Vagina (tissue), 2 donors: Measurements from ENCODE around the gene ZNF688.
"Not testable (repeated sequence)": the region's sequence is repeated elsewhere in the genome, so short reads cannot be mapped to it uniquely, and the experiment has no call there.

Source experiments
- POLR2A ChIP-seq, 2 donors: fragments of 450-650 bp; IDR thresholded peaks; one replicate each; pipeline ENCODE4 v1.6.1; 2017; ENCODE audit warnings: antibody characterized with exemption in 2 of 2, mild to moderate bottlenecking in 2 of 2, moderate library complexity in 2 of 2
- TF ChIP-seq, protein P1 (sequence below), 3 experiments: fragments of 450-650 bp in 2 of 3; fragments of 200-600 bp in 1 of 3; sonication (generic) in 1 of 3; IDR thresholded peaks; one replicate each; pipeline ENCODE4 v1.5.1; 2017 to 2019; ENCODE audit warnings: antibody characterized with exemption in 3 of 3, mild to moderate bottlenecking in 2 of 3, moderate library complexity in 2 of 3

DNA sequence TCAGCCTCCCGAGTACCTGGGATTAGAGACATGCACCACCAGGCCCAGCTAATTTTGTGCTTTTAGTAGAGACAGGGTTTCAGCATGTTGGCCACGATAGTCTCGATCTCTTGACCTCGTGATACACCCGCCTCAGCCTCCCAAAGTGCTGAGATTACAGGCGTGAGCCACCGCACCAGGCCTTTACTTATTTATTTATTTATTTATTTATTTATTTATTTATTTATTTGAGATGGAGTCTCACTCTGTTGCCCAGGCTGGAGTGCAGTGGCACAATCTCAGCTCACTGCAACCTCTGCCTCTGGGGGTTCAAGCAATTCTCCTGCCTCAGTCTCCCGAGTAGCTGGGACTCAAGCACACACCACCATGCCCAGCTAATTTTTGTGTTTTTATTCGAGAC lies 19.4 kb upstream of the ZNF688 start:
- TF ChIP-seq, protein P1, sequence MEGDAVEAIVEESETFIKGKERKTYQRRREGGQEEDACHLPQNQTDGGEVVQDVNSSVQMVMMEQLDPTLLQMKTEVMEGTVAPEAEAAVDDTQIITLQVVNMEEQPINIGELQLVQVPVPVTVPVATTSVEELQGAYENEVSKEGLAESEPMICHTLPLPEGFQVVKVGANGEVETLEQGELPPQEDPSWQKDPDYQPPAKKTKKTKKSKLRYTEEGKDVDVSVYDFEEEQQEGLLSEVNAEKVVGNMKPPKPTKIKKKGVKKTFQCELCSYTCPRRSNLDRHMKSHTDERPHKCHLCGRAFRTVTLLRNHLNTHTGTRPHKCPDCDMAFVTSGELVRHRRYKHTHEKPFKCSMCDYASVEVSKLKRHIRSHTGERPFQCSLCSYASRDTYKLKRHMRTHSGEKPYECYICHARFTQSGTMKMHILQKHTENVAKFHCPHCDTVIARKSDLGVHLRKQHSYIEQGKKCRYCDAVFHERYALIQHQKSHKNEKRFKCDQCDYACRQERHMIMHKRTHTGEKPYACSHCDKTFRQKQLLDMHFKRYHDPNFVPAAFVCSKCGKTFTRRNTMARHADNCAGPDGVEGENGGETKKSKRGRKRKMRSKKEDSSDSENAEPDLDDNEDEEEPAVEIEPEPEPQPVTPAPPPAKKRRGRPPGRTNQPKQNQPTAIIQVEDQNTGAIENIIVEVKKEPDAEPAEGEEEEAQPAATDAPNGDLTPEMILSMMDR (IDR thresholded peaks at IDR 0.05): not testable (repeated sequence)
- not testable (repeated sequence) for TF ChIP-seq POLR2A (IDR thresholded peaks at IDR 0.05)
